ENCODE data around the gene CDC42EP5.
A peak's percentile ranks its signal among the peaks of the same experiment; 100 is the strongest.

The CDC42EP5 gene

GRCh38 chr19:54421521-54421920 is 51.6 kb downstream of the CDC42EP5 start:
- TF ChIP-seq CTCF (IDR thresholded peaks at IDR 0.05; ENCODE audit: extremely low read depth, missing control alignments): no peak

GRCh38 chr19:54421169-54421516 is 52.0 kb downstream of the CDC42EP5 start:
- no peak for DNase-seq (ENCODE audit: low spot score)
- TF ChIP-seq CTCF (IDR thresholded peaks at IDR 0.05; ENCODE audit: extremely low read depth, missing control alignments): no peak

More at GRCh38 chr19:54421521-54421920, 51.6 kb downstream of the CDC42EP5 start:
- DNase-seq (ENCODE audit: low spot score): no peak

- TF ChIP-seq CTCF (IDR thresholded peaks at IDR 0.05; ENCODE audit: extremely low read depth, missing control alignments): no peak
- no peak for DNase-seq (ENCODE audit: low spot score)
These were observed 52.5 kb downstream of the CDC42EP5 start for GRCh38 chr19:54420383-54421168.

GRCh38 chr19:54420068-54420382 is 53.1 kb downstream of the CDC42EP5 start:
- TF ChIP-seq CTCF (IDR thresholded peaks at IDR 0.05; ENCODE audit: extremely low read depth, missing control alignments): no peak
- no peak for DNase-seq (ENCODE audit: low spot score)

- DNase-seq (ENCODE audit: low spot score): no peak
- TF ChIP-seq CTCF (IDR thresholded peaks at IDR 0.05; ENCODE audit: extremely low read depth, missing control alignments): no peak
These were observed 53.9 kb downstream of the CDC42EP5 start for GRCh38 chr19:54418930-54419800.

- peak; percentile 84 for DNase-seq (ENCODE audit: low spot score)
- TF ChIP-seq CTCF (IDR thresholded peaks at IDR 0.05; ENCODE audit: extremely low read depth, missing control alignments): no peak
These were observed 54.8 kb downstream of the CDC42EP5 start for GRCh38 chr19:54418030-54418929.

Data from GM20000 (cell line).